Suprapubic skin (tissue), 4 donors: ENCODE measurements around the gene EFR3B.

Experiments
- CTCF ChIP-seq, 2 donors: fragments of 200-600 bp in 1 of 2; fragments of 450-650 bp in 1 of 2; sonication (generic) in 1 of 2; IDR thresholded peaks; one replicate each; pipeline ENCODE4 v1.5.1; 2016 to 2019; ENCODE audit warnings: antibody characterized with exemption in 2 of 2, mild to moderate bottlenecking in 1 of 2, moderate library complexity in 1 of 2
- POLR2A ChIP-seq, 2 donors: fragments of 450-650 bp; IDR thresholded peaks; one replicate each; pipeline ENCODE4 v1.6.1; 2017; ENCODE audit warnings: antibody characterized with exemption in 2 of 2, mild to moderate bottlenecking in 2 of 2, moderate library complexity in 2 of 2
- POLR2AphosphoS5 ChIP-seq, 3 donors: sonication (generic); formaldehyde crosslinking; IDR thresholded peaks; one replicate each; pipeline ENCODE4 v1.6.1; 2017; ENCODE audit warnings: antibody characterized with exemption in 3 of 3

- TF ChIP-seq CTCF (IDR thresholded peaks at IDR 0.05) (no peak), POLR2AphosphoS5 (IDR thresholded peaks at IDR 0.05) (no peak), POLR2A (IDR thresholded peaks at IDR 0.05) (no peak)
Measured at GRCh38 chr2:25054720-25055119, 12.8 kb downstream of the EFR3B start.
